ENCODE measurements around the gene TGFB2.

TGFB2 gene

DNA sequence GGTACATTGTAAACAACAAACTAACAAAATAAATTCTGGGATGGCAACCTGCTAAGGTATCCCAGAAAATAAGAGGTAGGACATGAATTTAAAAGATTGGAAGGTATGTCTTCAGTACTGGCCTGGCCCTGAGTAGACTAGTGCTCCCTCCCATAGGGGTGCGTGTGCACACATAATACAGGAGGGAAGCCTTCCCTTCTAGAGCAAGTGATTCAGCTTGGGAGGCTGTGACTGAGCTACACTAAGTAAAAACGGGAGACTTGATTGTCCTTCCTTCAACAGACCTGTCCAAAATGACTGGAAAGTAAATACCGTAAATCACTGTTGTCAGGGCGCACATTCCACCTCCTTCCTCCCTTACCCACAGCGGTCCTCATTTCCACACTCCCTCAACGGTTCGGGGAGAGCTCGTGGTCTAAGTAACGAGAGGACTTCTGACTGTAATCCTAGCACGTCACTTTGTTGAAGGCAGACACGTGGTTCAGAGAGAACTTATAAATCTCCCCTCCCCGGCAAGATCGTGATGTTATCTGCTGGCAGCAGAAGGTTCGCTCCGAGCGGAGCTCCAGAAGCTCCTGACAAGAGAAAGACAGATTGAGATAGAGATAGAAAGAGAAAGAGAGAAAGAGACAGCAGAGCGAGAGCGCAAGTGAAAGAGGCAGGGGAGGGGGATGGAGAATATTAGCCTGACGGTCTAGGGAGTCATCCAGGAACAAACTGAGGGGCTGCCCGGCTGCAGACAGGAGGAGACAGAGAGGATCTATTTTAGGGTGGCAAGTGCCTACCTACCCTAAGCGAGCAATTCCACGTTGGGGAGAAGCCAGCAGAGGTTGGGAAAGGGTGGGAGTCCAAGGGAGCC is at the start of gene TGFB2:
Gene TGFB2 (plus strand): TSS at position 523 of the 859 bp plus-strand sequence. CDS start 1,366 bp downstream, outside the sequence.
- H3K4me3 Mint-ChIP-seq: no peak within 1 kb of the TSS
- H3K4me1 Mint-ChIP-seq: peaks cover 47% of the 10 kb centered on the region
- H3K27ac Mint-ChIP-seq: peak within 1 kb of the TSS; percentile 81
- TF ChIP-seq, protein P1, sequence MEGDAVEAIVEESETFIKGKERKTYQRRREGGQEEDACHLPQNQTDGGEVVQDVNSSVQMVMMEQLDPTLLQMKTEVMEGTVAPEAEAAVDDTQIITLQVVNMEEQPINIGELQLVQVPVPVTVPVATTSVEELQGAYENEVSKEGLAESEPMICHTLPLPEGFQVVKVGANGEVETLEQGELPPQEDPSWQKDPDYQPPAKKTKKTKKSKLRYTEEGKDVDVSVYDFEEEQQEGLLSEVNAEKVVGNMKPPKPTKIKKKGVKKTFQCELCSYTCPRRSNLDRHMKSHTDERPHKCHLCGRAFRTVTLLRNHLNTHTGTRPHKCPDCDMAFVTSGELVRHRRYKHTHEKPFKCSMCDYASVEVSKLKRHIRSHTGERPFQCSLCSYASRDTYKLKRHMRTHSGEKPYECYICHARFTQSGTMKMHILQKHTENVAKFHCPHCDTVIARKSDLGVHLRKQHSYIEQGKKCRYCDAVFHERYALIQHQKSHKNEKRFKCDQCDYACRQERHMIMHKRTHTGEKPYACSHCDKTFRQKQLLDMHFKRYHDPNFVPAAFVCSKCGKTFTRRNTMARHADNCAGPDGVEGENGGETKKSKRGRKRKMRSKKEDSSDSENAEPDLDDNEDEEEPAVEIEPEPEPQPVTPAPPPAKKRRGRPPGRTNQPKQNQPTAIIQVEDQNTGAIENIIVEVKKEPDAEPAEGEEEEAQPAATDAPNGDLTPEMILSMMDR (IDR thresholded peaks at IDR 0.05): no peak
- peak; percentile 30 for DNase-seq
- H3K36me3 Mint-ChIP-seq (ENCODE audit: low read depth): no peaks in the 10 kb centered on the region
- H3K27me3 Mint-ChIP-seq (ENCODE audit: low read depth, poor library complexity): peaks cover 3% of the 10 kb centered on the region
- H3K9me3 Mint-ChIP-seq: no peaks in the 10 kb centered on the region

DNA sequence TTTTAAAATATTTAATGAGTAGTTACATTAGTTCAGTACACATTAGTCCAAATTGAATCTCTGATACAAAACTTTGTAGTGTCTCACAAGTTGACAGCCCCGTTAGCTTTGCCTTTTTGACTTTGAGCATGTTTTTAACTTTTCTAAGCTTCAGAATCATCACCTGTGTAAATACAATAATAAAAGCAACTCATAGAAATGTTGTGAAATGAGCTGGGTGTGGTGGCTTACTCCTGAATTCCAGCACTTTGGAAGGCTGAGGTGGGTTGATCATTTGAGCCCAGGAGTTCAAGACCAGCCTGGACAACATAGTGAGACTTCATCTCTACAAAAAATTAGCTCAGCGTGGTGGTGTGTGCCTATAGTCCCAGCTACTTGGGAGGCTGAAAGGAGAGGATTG is 49.0 kb upstream of the TGFB2 start:
- peak overlapping the region; percentile 68 for H3K27ac Mint-ChIP-seq
- no peak overlapping the region for H3K4me3 Mint-ChIP-seq
- peaks cover 13% of the 10 kb centered on the region for H3K4me1 Mint-ChIP-seq
- no peaks in the 10 kb centered on the region for H3K36me3 Mint-ChIP-seq (ENCODE audit: low read depth)
- H3K27me3 Mint-ChIP-seq (ENCODE audit: low read depth, poor library complexity): no peaks in the 10 kb centered on the region
- TF ChIP-seq, protein P1 (IDR thresholded peaks at IDR 0.05): no peak
- DNase-seq: no peak
- no peaks in the 10 kb centered on the region for H3K9me3 Mint-ChIP-seq

DNA sequence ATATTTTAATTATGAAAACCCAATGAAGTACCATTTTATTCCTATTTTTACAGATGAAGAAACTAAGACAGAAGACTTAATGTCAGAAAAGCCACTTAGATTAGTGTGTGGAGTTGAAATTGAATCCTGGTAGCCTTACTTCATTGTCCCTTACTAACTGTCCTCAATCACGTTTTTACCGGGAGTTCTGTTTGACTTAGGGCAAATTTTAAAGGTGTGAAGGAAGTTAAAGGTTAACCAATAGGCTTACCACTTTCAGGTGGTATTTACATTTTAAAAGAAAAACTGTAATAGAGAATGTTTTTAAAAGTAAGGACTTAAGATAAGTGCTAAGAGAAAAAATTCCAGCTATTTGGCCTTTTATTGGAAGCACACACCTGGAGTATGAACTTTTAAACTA is 47.7 kb upstream of the TGFB2 start:
- no peaks in the 10 kb centered on the region for H3K27me3 Mint-ChIP-seq (ENCODE audit: low read depth, poor library complexity)
- peaks cover 13% of the 10 kb centered on the region for H3K4me1 Mint-ChIP-seq
- DNase-seq: no peak
- H3K9me3 Mint-ChIP-seq: no peaks in the 10 kb centered on the region
- H3K27ac Mint-ChIP-seq: no peak overlapping the region
- TF ChIP-seq, protein P1 (IDR thresholded peaks at IDR 0.05): no peak
- no peak overlapping the region for H3K4me3 Mint-ChIP-seq
- H3K36me3 Mint-ChIP-seq (ENCODE audit: low read depth): no peaks in the 10 kb centered on the region

DNA sequence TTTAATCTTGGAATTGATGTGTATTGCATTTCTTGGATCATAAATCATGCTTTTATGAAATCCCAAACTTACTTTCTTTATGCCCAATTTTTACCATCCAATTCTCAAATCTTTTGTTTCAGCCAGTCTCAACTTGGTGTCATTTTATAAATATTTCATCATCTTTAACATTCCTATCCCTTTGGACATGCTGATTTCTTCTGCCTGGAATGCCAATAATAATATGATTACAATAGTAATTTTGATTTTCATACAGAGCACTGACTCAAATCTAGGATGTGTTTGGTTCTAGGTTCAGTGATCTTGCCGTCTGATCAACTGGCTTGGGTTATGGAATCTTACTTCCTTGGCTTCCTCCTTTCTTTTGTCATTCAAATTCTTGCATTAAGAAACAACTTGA is 47.3 kb upstream of the TGFB2 start:
- TF ChIP-seq, protein P1 (IDR thresholded peaks at IDR 0.05): no peak
- no peaks in the 10 kb centered on the region for H3K27me3 Mint-ChIP-seq (ENCODE audit: low read depth, poor library complexity)
- no peaks in the 10 kb centered on the region for H3K9me3 Mint-ChIP-seq
- no peak for DNase-seq
- H3K27ac Mint-ChIP-seq: no peak overlapping the region
- H3K36me3 Mint-ChIP-seq (ENCODE audit: low read depth): no peaks in the 10 kb centered on the region
- peaks cover 13% of the 10 kb centered on the region for H3K4me1 Mint-ChIP-seq
- no peak overlapping the region for H3K4me3 Mint-ChIP-seq

DNA sequence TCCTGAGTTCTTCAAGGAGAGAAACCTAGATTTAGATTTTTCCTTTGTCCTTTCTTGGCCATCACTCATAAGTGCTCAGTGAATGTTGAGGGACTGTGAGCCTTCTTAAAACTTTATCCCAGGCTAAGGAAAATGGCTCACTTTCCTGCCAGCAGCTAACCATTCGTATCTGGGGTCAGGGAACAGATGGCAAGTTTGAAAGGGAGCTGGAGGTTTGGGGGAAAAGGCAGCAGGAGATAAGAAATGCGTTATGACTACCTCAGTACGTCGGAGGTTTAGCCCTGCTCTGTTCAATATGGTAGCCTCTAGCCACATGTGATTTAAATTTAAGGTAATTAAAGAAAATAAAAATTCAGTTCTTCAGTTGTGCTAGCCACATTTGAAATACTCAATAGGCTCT is 46.7 kb upstream of the TGFB2 start:
- no peaks in the 10 kb centered on the region for H3K36me3 Mint-ChIP-seq (ENCODE audit: low read depth)
- H3K4me3 Mint-ChIP-seq: no peak overlapping the region

More for the DNA sequence above, 46.7 kb upstream of the TGFB2 start:
- Mint-ChIP-seq H3K27ac (no peak overlapping the region), H3K4me1 (peaks cover 13% of the 10 kb centered on the region), H3K9me3 (no peaks in the 10 kb centered on the region), H3K27me3 (ENCODE audit: low read depth, poor library complexity) (no peaks in the 10 kb centered on the region)
- TF ChIP-seq, protein P1 (IDR thresholded peaks at IDR 0.05): no peak
- no peak for DNase-seq
